ENCODE data around the gene TMEM14B.
"Not testable (repeated sequence)": the region's sequence is repeated elsewhere in the genome, so short reads cannot be mapped to it uniquely, and the experiment has no call there.

Gene TMEM14B

DNA sequence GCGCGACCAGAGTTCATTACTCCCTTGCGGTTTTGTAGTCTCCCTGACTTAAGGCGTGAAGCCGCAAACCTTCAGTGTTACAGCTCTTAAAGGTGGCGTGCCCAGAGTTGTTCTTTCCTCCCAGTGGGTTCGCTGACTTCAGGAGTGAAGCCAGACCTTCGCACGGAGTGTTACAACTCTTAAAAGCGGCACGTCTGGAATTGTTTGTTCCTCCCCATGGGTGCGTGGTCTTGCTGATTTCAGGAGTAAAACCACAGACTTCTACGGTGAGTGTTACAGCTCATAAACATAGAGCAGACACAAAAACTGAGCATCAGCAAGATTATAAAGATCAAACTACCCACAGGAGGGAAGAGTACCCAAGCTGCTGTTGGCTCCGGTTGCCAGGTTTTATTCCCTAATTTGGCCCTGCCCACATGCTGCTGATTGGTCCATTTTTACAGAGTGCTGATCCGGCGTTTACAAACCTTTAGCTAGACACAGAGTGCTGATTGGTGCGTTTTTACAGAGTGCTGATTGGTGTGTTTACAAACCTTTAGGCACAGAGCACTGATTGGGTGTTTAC is 14.4 kb upstream of the TMEM14B start:
- DNase-seq (ENCODE audit: insufficient read length, low spot score) (no peak), FAIRE-seq (no peak)
- no peak for TF ChIP-seq CTCF (IDR thresholded peaks at IDR 0.05; ENCODE audit: insufficient read depth, missing control alignments)

GRCh38 chr6:10733863-10734262 is 13.7 kb upstream of the TMEM14B start:
- no peak for FAIRE-seq
- TF ChIP-seq CTCF (IDR thresholded peaks at IDR 0.05; ENCODE audit: insufficient read depth, missing control alignments) = no peak
- DNase-seq (ENCODE audit: insufficient read length, low spot score) = no peak

GRCh38 chr6:10736731-10737130 is 10.9 kb upstream of the TMEM14B start:
- no peak for TF ChIP-seq CTCF (IDR thresholded peaks at IDR 0.05; ENCODE audit: insufficient read depth, missing control alignments)
- DNase-seq (ENCODE audit: insufficient read length, low spot score) = no peak
- FAIRE-seq = no peak

DNA sequence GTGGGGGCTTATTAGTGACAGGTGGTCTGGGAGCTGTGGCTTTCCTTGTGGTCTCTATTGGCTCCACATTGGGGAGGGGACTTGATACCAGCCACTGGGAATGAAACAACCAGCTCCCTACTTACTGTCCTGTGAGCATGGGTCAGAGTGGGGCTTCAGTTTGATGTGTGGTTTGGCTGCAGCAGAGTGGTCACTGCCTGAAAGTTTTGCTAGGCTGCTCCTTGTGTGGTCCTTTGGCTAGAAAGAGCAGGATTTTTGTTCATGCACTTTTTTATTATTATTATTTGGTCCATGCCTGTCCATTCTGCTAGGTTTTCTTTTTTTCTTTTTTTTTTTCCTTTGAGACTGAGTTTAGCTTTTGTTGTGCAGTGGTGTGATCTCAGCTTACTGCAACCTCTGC is 7.5 kb upstream of the TMEM14B start:
- DNase-seq (ENCODE audit: insufficient read length, low spot score) (no peak), FAIRE-seq (no peak)
- no peak for TF ChIP-seq CTCF (IDR thresholded peaks at IDR 0.05; ENCODE audit: insufficient read depth, missing control alignments)

GRCh38 chr6:10741643-10742042 is 6.0 kb upstream of the TMEM14B start:
- FAIRE-seq; DNase-seq (ENCODE audit: insufficient read length, low spot score): not testable (repeated sequence)

- TF ChIP-seq CTCF (IDR thresholded peaks at IDR 0.05; ENCODE audit: insufficient read depth, missing control alignments) = no peak
- no peak for DNase-seq (ENCODE audit: insufficient read length, low spot score)
- FAIRE-seq = no peak
Measured at GRCh38 chr6:10742251-10742650, 5.4 kb upstream of the TMEM14B start.

- FAIRE-seq (no peak), DNase-seq (ENCODE audit: insufficient read length, low spot score) (no peak)
- TF ChIP-seq CTCF (IDR thresholded peaks at IDR 0.05; ENCODE audit: insufficient read depth, missing control alignments) = no peak
Measured at GRCh38 chr6:10743515-10743914, 4.1 kb upstream of the TMEM14B start.

GRCh38 chr6:10745116-10745515 is 2.5 kb upstream of the TMEM14B start:
- no peak for FAIRE-seq
- no peak for TF ChIP-seq CTCF (IDR thresholded peaks at IDR 0.05; ENCODE audit: insufficient read depth, missing control alignments)
- DNase-seq (ENCODE audit: insufficient read length, low spot score) = no peak

Data from D721Med (cell line).